ENCODE data around the gene JOSD1.

Gene JOSD1

GRCh38 chr22:38724926-38725571 lies 24.3 kb upstream of the JOSD1 start:
- Histone ChIP-seq H3K36me3 (ENCODE audit: control insufficient read depth, insufficient read depth, low read length) (peaks cover 75% of the 10 kb centered on the region), H3K27ac (ENCODE audit: insufficient read depth, low read depth, low read length, poor library complexity, severe bottlenecking) (no peak overlapping the region), H3K4me1 (ENCODE audit: control insufficient read depth, insufficient read depth, low read length) (no peaks in the 10 kb centered on the region), H3K4me3 (ENCODE audit: insufficient read depth, low read depth, low read length) (no peak overlapping the region), H3K9me3 (ENCODE audit: control insufficient read depth, low read length) (no peaks in the 10 kb centered on the region), H3K27me3 (ENCODE audit: control insufficient read depth, insufficient read depth, low read length, poor library complexity, severe bottlenecking) (no peaks in the 10 kb centered on the region)
- 87 to 89% methylated on average over 3 of the region's 3 CpGs for WGBS, 2 experiments

GRCh38 chr22:38724176-38724575 lies 23.4 kb upstream of the JOSD1 start:
- no peaks in the 10 kb centered on the region for H3K4me1 ChIP-seq (ENCODE audit: control insufficient read depth, insufficient read depth, low read length)
- H3K27me3 ChIP-seq (ENCODE audit: control insufficient read depth, insufficient read depth, low read length, poor library complexity, severe bottlenecking), result no peaks in the 10 kb centered on the region
- no peaks in the 10 kb centered on the region for H3K9me3 ChIP-seq (ENCODE audit: control insufficient read depth, low read length)
- no peak overlapping the region for H3K4me3 ChIP-seq (ENCODE audit: insufficient read depth, low read depth, low read length)
- 95% methylated on average over 7 of the region's 7 CpGs for WGBS, 2 experiments
- H3K36me3 ChIP-seq (ENCODE audit: control insufficient read depth, insufficient read depth, low read length), result peaks cover 66% of the 10 kb centered on the region
- H3K27ac ChIP-seq (ENCODE audit: insufficient read depth, low read depth, low read length, poor library complexity, severe bottlenecking), result no peak overlapping the region

GRCh38 chr22:38721551-38721950 lies 20.8 kb upstream of the JOSD1 start:
- H3K27me3 ChIP-seq (ENCODE audit: control insufficient read depth, insufficient read depth, low read length, poor library complexity, severe bottlenecking), result no peaks in the 10 kb centered on the region
- no peaks in the 10 kb centered on the region for H3K9me3 ChIP-seq (ENCODE audit: control insufficient read depth, low read length)
- H3K4me1 ChIP-seq (ENCODE audit: control insufficient read depth, insufficient read depth, low read length), result no peaks in the 10 kb centered on the region
- H3K27ac ChIP-seq (ENCODE audit: insufficient read depth, low read depth, low read length, poor library complexity, severe bottlenecking), result no peak overlapping the region
- peaks cover 50% of the 10 kb centered on the region for H3K36me3 ChIP-seq (ENCODE audit: control insufficient read depth, insufficient read depth, low read length)
- WGBS, 2 experiments, result 95 to 98% methylated on average over 6 of the region's 7 CpGs
- no peak overlapping the region for H3K4me3 ChIP-seq (ENCODE audit: insufficient read depth, low read depth, low read length)

- WGBS, 2 experiments, result 94% methylated on average over 3 of the region's 3 CpGs
- Histone ChIP-seq H3K4me1 (ENCODE audit: control insufficient read depth, insufficient read depth, low read length) (no peaks in the 10 kb centered on the region), H3K27me3 (ENCODE audit: control insufficient read depth, insufficient read depth, low read length, poor library complexity, severe bottlenecking) (no peaks in the 10 kb centered on the region), H3K36me3 (ENCODE audit: control insufficient read depth, insufficient read depth, low read length) (peaks cover 43% of the 10 kb centered on the region), H3K9me3 (ENCODE audit: control insufficient read depth, low read length) (no peaks in the 10 kb centered on the region), H3K4me3 (ENCODE audit: insufficient read depth, low read depth, low read length) (no peak overlapping the region), H3K27ac (ENCODE audit: insufficient read depth, low read depth, low read length, poor library complexity, severe bottlenecking) (no peak overlapping the region)
These were observed 19.6 kb upstream of the JOSD1 start for GRCh38 chr22:38720350-38720749.

- Histone ChIP-seq H3K36me3 (ENCODE audit: control insufficient read depth, insufficient read depth, low read length) (peaks cover 38% of the 10 kb centered on the region), H3K27me3 (ENCODE audit: control insufficient read depth, insufficient read depth, low read length, poor library complexity, severe bottlenecking) (no peaks in the 10 kb centered on the region), H3K4me3 (ENCODE audit: insufficient read depth, low read depth, low read length) (no peak overlapping the region), H3K27ac (ENCODE audit: insufficient read depth, low read depth, low read length, poor library complexity, severe bottlenecking) (no peak overlapping the region), H3K9me3 (ENCODE audit: control insufficient read depth, low read length) (no peaks in the 10 kb centered on the region), H3K4me1 (ENCODE audit: control insufficient read depth, insufficient read depth, low read length) (no peaks in the 10 kb centered on the region)
- WGBS, 2 experiments, result 94 to 96% methylated on average over 6 of the region's 6 CpGs
These were observed 18.5 kb upstream of the JOSD1 start for GRCh38 chr22:38719196-38719595.

- no peak overlapping the region for H3K27ac ChIP-seq (ENCODE audit: insufficient read depth, low read depth, low read length, poor library complexity, severe bottlenecking)
- peaks cover 31% of the 10 kb centered on the region for H3K36me3 ChIP-seq (ENCODE audit: control insufficient read depth, insufficient read depth, low read length)
- H3K27me3 ChIP-seq (ENCODE audit: control insufficient read depth, insufficient read depth, low read length, poor library complexity, severe bottlenecking), result no peaks in the 10 kb centered on the region
- no peaks in the 10 kb centered on the region for H3K9me3 ChIP-seq (ENCODE audit: control insufficient read depth, low read length)
- no peak overlapping the region for H3K4me3 ChIP-seq (ENCODE audit: insufficient read depth, low read depth, low read length)
- 75 to 80% methylated on average over 6 of the region's 6 CpGs for WGBS, 2 experiments
- H3K4me1 ChIP-seq (ENCODE audit: control insufficient read depth, insufficient read depth, low read length), result peaks cover 6% of the 10 kb centered on the region
These were observed 17.7 kb upstream of the JOSD1 start for GRCh38 chr22:38718414-38718813.

GRCh38 chr22:38717244-38717643 lies 16.5 kb upstream of the JOSD1 start:
- 93 to 97% methylated on average over 6 of the region's 6 CpGs for WGBS, 2 experiments
- Histone ChIP-seq H3K36me3 (ENCODE audit: control insufficient read depth, insufficient read depth, low read length) (peaks cover 22% of the 10 kb centered on the region), H3K4me1 (ENCODE audit: control insufficient read depth, insufficient read depth, low read length) (peaks cover 18% of the 10 kb centered on the region), H3K27ac (ENCODE audit: insufficient read depth, low read depth, low read length, poor library complexity, severe bottlenecking) (no peak overlapping the region), H3K9me3 (ENCODE audit: control insufficient read depth, low read length) (no peaks in the 10 kb centered on the region), H3K4me3 (ENCODE audit: insufficient read depth, low read depth, low read length) (no peak overlapping the region), H3K27me3 (ENCODE audit: control insufficient read depth, insufficient read depth, low read length, poor library complexity, severe bottlenecking) (no peaks in the 10 kb centered on the region)

GRCh38 chr22:38716826-38717225 lies 16.1 kb upstream of the JOSD1 start:
- Histone ChIP-seq H3K27ac (ENCODE audit: insufficient read depth, low read depth, low read length, poor library complexity, severe bottlenecking) (no peak overlapping the region), H3K27me3 (ENCODE audit: control insufficient read depth, insufficient read depth, low read length, poor library complexity, severe bottlenecking) (no peaks in the 10 kb centered on the region), H3K9me3 (ENCODE audit: control insufficient read depth, low read length) (no peaks in the 10 kb centered on the region), H3K4me3 (ENCODE audit: insufficient read depth, low read depth, low read length) (no peak overlapping the region), H3K4me1 (ENCODE audit: control insufficient read depth, insufficient read depth, low read length) (peaks cover 21% of the 10 kb centered on the region), H3K36me3 (ENCODE audit: control insufficient read depth, insufficient read depth, low read length) (peaks cover 22% of the 10 kb centered on the region)
- WGBS, 2 experiments, result 93 to 95% methylated on average over 9 of the region's 9 CpGs

GRCh38 chr22:38716271-38716670 lies 15.5 kb upstream of the JOSD1 start:
- 96% methylated on average over 10 of the region's 10 CpGs for WGBS, 2 experiments
- no peak overlapping the region for H3K27ac ChIP-seq (ENCODE audit: insufficient read depth, low read depth, low read length, poor library complexity, severe bottlenecking)
- peaks cover 21% of the 10 kb centered on the region for H3K4me1 ChIP-seq (ENCODE audit: control insufficient read depth, insufficient read depth, low read length)
- H3K4me3 ChIP-seq (ENCODE audit: insufficient read depth, low read depth, low read length), result no peak overlapping the region
- H3K36me3 ChIP-seq (ENCODE audit: control insufficient read depth, insufficient read depth, low read length), result peaks cover 22% of the 10 kb centered on the region
- no peaks in the 10 kb centered on the region for H3K27me3 ChIP-seq (ENCODE audit: control insufficient read depth, insufficient read depth, low read length, poor library complexity, severe bottlenecking)
- H3K9me3 ChIP-seq (ENCODE audit: control insufficient read depth, low read length), result no peaks in the 10 kb centered on the region

- Histone ChIP-seq H3K36me3 (ENCODE audit: control insufficient read depth, insufficient read depth, low read length) (peaks cover 20% of the 10 kb centered on the region), H3K27me3 (ENCODE audit: control insufficient read depth, insufficient read depth, low read length, poor library complexity, severe bottlenecking) (no peaks in the 10 kb centered on the region), H3K4me1 (ENCODE audit: control insufficient read depth, insufficient read depth, low read length) (peaks cover 21% of the 10 kb centered on the region), H3K4me3 (ENCODE audit: insufficient read depth, low read depth, low read length) (no peak overlapping the region), H3K27ac (ENCODE audit: insufficient read depth, low read depth, low read length, poor library complexity, severe bottlenecking) (no peak overlapping the region), H3K9me3 (ENCODE audit: control insufficient read depth, low read length) (no peaks in the 10 kb centered on the region)
- 96% methylated on average over 15 of the region's 15 CpGs for WGBS, 2 experiments
These were observed 15.1 kb upstream of the JOSD1 start for GRCh38 chr22:38715852-38716251.
